IMR-90 (cell line): Measurements from ENCODE around the gene HOXC5. TPM values are rescaled to one million over a fixed set of nuclear protein-coding genes. Genes with fewer than 3 reads are reported as not detected.

Source experiments
- ATAC-seq: fragments of 200-7000 bp; cut with Tn5 transposase; 2 replicates; pipeline ENCODE4 v1.9.1; 2020; ENCODE audit warnings: low read depth, mild to moderate bottlenecking, moderate library complexity
- BruUV-seq: library from RNA; stranded (reverse); fragments of 400-500 nt; replicated peaks from 2 replicates; lab custom pipeline; 2021; lab: Mats Ljungman, UMichigan
- CTCF ChIA-PET: fragments of 300-600 bp; formaldehyde crosslinking; extraction: SDS; loops from one replicate; lab custom pipeline; 2021; ENCODE audit warnings: antibody characterized with exemption; lab: Yijun Ruan, JAX
- POLR2A ChIA-PET: fragments of 300-600 bp; sonication (Branson Sonifier 250); formaldehyde crosslinking; loops from one replicate; lab custom pipeline; 2022; ENCODE audit warnings: antibody characterized with exemption; ENCODE audit not compliant: unreplicated experiment; lab: Charles Lee
- DNase-seq: peaks from one replicate; pipeline ENCODE4 v3.0.0; 2013
- H2AFZ ChIP-seq: replicated peaks from 2 replicates; pipeline ENCODE3; 2013; ENCODE audit warnings: low read length, mild to moderate bottlenecking; ENCODE audit not compliant: poor library complexity
- H2AK5ac ChIP-seq: 2 replicates; pipeline ENCODE4 v1.6.1; 2013; ENCODE audit warnings: low read depth, low read length, inconsistent platforms
- H2AK9ac ChIP-seq: replicated peaks from 2 replicates; pipeline ENCODE3; 2013; ENCODE audit warnings: mild to moderate bottlenecking, low read depth, low read length, moderate library complexity; ENCODE audit not compliant: poor library complexity
- H2BK120ac ChIP-seq: 2 replicates; pipeline ENCODE4 v1.6.1; 2013; ENCODE audit warnings: low read depth, low read length, inconsistent platforms
- H2BK15ac ChIP-seq: 3 replicates; pipeline ENCODE4 v1.6.1; 2013; ENCODE audit warnings: low read depth, low read length, inconsistent platforms
- H2BK20ac ChIP-seq: 2 replicates; pipeline ENCODE4 v1.6.1; 2013; ENCODE audit warnings: low read depth, mild to moderate bottlenecking, inconsistent platforms, low read length, moderate library complexity
- H2BK5ac ChIP-seq: 2 replicates; pipeline ENCODE4 v1.6.1; 2013; ENCODE audit warnings: mild to moderate bottlenecking, low read depth, low read length, inconsistent platforms; ENCODE audit not compliant: poor library complexity, severe bottlenecking
- H3K14ac ChIP-seq: replicated peaks from 2 replicates; pipeline ENCODE4 v1.6.1; 2013; ENCODE audit warnings: low read depth, low read length, inconsistent platforms
- H3K18ac ChIP-seq: 2 replicates; pipeline ENCODE4 v1.6.1; 2013; ENCODE audit warnings: low read depth, low read length, control low read depth
- H3K23ac ChIP-seq: 2 replicates; pipeline ENCODE4 v1.6.1; 2013; ENCODE audit warnings: low read depth, low read length, inconsistent platforms
- H3K27ac ChIP-seq: 2 replicates; pipeline ENCODE4 v1.5.1; 2013; ENCODE audit warnings: mild to moderate bottlenecking, control low read depth, low read length; ENCODE audit not compliant: insufficient read depth
- H3K27me3 ChIP-seq: 2 replicates; pipeline ENCODE4 v1.6.1; 2013; ENCODE audit warnings: low read length; ENCODE audit not compliant: control insufficient read depth, insufficient read depth
- H3K36me3 ChIP-seq: 2 replicates; pipeline ENCODE4 v1.6.1; 2013; ENCODE audit warnings: low read length, mixed read lengths; ENCODE audit not compliant: control insufficient read depth, insufficient read depth
- H3K4ac ChIP-seq: 2 replicates; pipeline ENCODE4 v1.6.1; 2013; ENCODE audit warnings: low read depth, low read length, inconsistent platforms
- H3K4me1 ChIP-seq: 2 replicates; pipeline ENCODE4 v1.6.1; 2013; ENCODE audit warnings: low read length, mixed read lengths; ENCODE audit not compliant: control insufficient read depth, insufficient read depth
- H3K4me2 ChIP-seq: 2 replicates; pipeline ENCODE4 v1.6.1; 2013; ENCODE audit warnings: low read depth, mild to moderate bottlenecking, control low read depth, low read length, moderate library complexity
- H3K4me3 ChIP-seq: 2 replicates; pipeline ENCODE4 v1.5.1; 2013; ENCODE audit warnings: low read depth, mild to moderate bottlenecking, control low read depth, low read length, moderate library complexity; ENCODE audit not compliant: insufficient read depth
- H3K56ac ChIP-seq: 2 replicates; pipeline ENCODE4 v1.6.1; 2013; ENCODE audit warnings: low read length, inconsistent platforms; ENCODE audit not compliant: insufficient read depth; ENCODE audit errors: extremely low read depth
- H3K79me1 ChIP-seq, 2 experiments: 2 replicates each; pipeline ENCODE4 v1.6.1; 2013; ENCODE audit warnings: low read length in 2 of 2, inconsistent platforms in 1 of 2, low read depth in 1 of 2
- H3K9ac ChIP-seq: 2 replicates; pipeline ENCODE4 v1.6.1; 2013; ENCODE audit warnings: low read depth, low read length, control low read depth
- H3K9me1 ChIP-seq: 2 replicates; pipeline ENCODE4 v1.6.1; 2013; ENCODE audit warnings: low read length, inconsistent platforms; ENCODE audit not compliant: insufficient read depth
- H3K9me3 ChIP-seq: 2 replicates; pipeline ENCODE4 v1.6.1; 2013; ENCODE audit warnings: low read length; ENCODE audit not compliant: control insufficient read depth, insufficient read depth
- H4K20me1 ChIP-seq: 2 replicates; pipeline ENCODE4 v1.6.1; 2013; ENCODE audit warnings: low read length, inconsistent platforms; ENCODE audit not compliant: insufficient read depth
- H4K5ac ChIP-seq: 2 replicates; pipeline ENCODE4 v1.6.1; 2013; ENCODE audit warnings: mild to moderate bottlenecking, low read depth, low read length, control low read depth
- H4K8ac ChIP-seq, 2 experiments: 2 replicates each; pipeline ENCODE4 v1.6.1; 2013; ENCODE audit warnings: low read depth in 2 of 2, low read length in 2 of 2, control low read depth in 1 of 2, inconsistent platforms in 1 of 2
- H4K91ac ChIP-seq: 2 replicates; pipeline ENCODE4 v1.6.1; 2013; ENCODE audit warnings: low read depth, low read length, inconsistent platforms; ENCODE audit not compliant: insufficient read depth
- FOS ChIP-seq: fragments of 150-350 bp; IDR thresholded peaks from 2 replicates; pipeline ENCODE4 v1.6.1; 2016; ENCODE audit warnings: low read depth, low read length
- MAZ ChIP-seq: IDR thresholded peaks from 2 replicates; pipeline ENCODE4 v1.6.1; 2012; ENCODE audit warnings: low read depth, mild to moderate bottlenecking, low read length, improper control_type of control experiment, moderate library complexity, borderline replicate concordance
- SMC3 ChIP-seq: fragments of 150-350 bp; IDR thresholded peaks from 2 replicates; pipeline ENCODE4 v1.6.1; 2016; ENCODE audit warnings: low read depth, mild to moderate bottlenecking, antibody characterized with exemption, low read length, moderate library complexity
- USF2 ChIP-seq: fragments of 150-350 bp; IDR thresholded peaks from 2 replicates; pipeline ENCODE4 v1.6.1; 2017; ENCODE audit warnings: mild to moderate bottlenecking, antibody characterized with exemption, low read length, low read depth
- WGBS, 2 experiments: methylation state at CpG; one replicate each; pipeline versions ENCODE4 v1.1.5 to v1.1.7; 2013; ENCODE audit warnings: missing lambda C conversion rate in 2 of 2; ENCODE audit not compliant: insufficient read length in 1 of 2; ENCODE audit errors: extremely low coverage in 2 of 2; 5-methylcytosine and 5-hydroxymethylcytosine counted together
- dilution Hi-C: fragments of 300-500 bp; cut with HindIII; formaldehyde crosslinking; loops from one replicate; pipeline ENCODE4 v1.14.3; 2018; ENCODE audit warnings: low sequenced_read_pairs; ENCODE audit not compliant: unreplicated experiment
- in situ Hi-C: fragments of 300-500 bp; cut with MboI; formaldehyde crosslinking; loops from 3 replicates; pipeline ENCODE4 v1.14.3; 2019; ENCODE audit warnings: low sequenced_read_pairs, inconsistent platforms, mixed read lengths
- intact Hi-C: fragments of 100-400 bp; cut with micrococcal nuclease; formaldehyde crosslinking; loops from 2 replicates; pipeline ENCODE4 v1.10.0; 2022
- polyA plus RNA-seq, 3 experiments: library from polyadenylated mRNA; depleted of rRNA; stranded (reverse); fragments of >200 nt; gene quantifications; 2 replicates each; pipeline ENCODE4 v1.2.3, GENCODE V29; 2012; ENCODE audit warnings: low replicate concordance in 1 of 3
- total RNA-seq: library from RNA; depleted of rRNA; stranded (reverse); fragments of >200 nt; gene quantifications from 2 replicates; pipeline ENCODE4 v1.2.3, GENCODE V29; 2012

The HOXC5 gene
- total and polyA plus RNA-seq, 2 of the 4 experiments (the other 2 are of a cell fraction), result not detected

GRCh38 chr12:53993162-53994008, 39.5 kb upstream of the HOXC5 start:
- TF ChIP-seq SMC3 (no peak), MAZ (no peak), FOS (no peak), USF2 (no peak)
- H3K79me1 ChIP-seq, result no peaks in the 10 kb centered on the region
- no TSS peak for BruUV-seq
- 0% methylated on average over 1 of the region's 18 CpGs; no CpG with 5 or more reads in 1 of the 2 experiments for WGBS, 2 experiments
- no peaks in the 10 kb centered on the region for H3K9me1 ChIP-seq
- no peak overlapping the region for H3K4me3 ChIP-seq
- no peak overlapping the region for H3K23ac ChIP-seq
- H3K4ac ChIP-seq, result no peak overlapping the region
- ChIA-PET CTCF (no interaction called here), POLR2A (no interaction called here)
- H2BK5ac ChIP-seq, result no peak overlapping the region
- no peak overlapping the region for H2AK9ac ChIP-seq
- H4K8ac ChIP-seq, result no peak overlapping the region
- no peak overlapping the region for H4K91ac ChIP-seq
- H3K4me1 ChIP-seq, result peaks cover 3% of the 10 kb centered on the region; the same call in 1 of the 2 replicates
- H3K36me3 ChIP-seq, result no peaks in the 10 kb centered on the region
- intact Hi-C loops (no loop called here), in situ Hi-C loops (loop anchor here (10.0 kb wide), 2 partner anchors 229 to 381 kb away; no protein-coding TSS in a partner anchor), dilution Hi-C loops (no loop called here)
- H2BK120ac ChIP-seq, result no peak overlapping the region
- H4K20me1 ChIP-seq, result no peaks in the 10 kb centered on the region; the same call in 1 of the 2 replicates
- H2AK5ac ChIP-seq, result no peak overlapping the region
- DNase-seq (no peak), ATAC-seq (no peak)
- H3K18ac ChIP-seq, result no peak overlapping the region
- no peak overlapping the region for H3K4me2 ChIP-seq
- H2AFZ ChIP-seq, result no peak overlapping the region
- no peak overlapping the region for H3K9ac ChIP-seq
- H3K27ac ChIP-seq, result no peak overlapping the region
- peaks cover 19% of the 10 kb centered on the region for H3K9me3 ChIP-seq
- no peak overlapping the region for H2BK20ac ChIP-seq
- H4K5ac ChIP-seq, result no peak overlapping the region
- H2BK15ac ChIP-seq, result no peak overlapping the region
- H3K27me3 ChIP-seq, result peaks cover 98% of the 10 kb centered on the region
- no peak overlapping the region for H3K14ac ChIP-seq
- H3K56ac ChIP-seq, result no peak overlapping the region
